HepG2 (cell line): ENCODE measurements around the gene MIA2. TPM values are rescaled to one million over a fixed set of nuclear protein-coding genes. Genes with fewer than 3 reads are reported as not detected.

Experiments used
- ATF6 ChIP-seq: sonication (generic); formaldehyde crosslinking; conservative IDR thresholded peaks from 2 replicates; pipeline ENCODE4 v1.4.0; 2020; ENCODE audit warnings: missing genetic modification reagents
- BCL6 ChIP-seq: IDR thresholded peaks from 2 replicates; pipeline ENCODE4 v1.6.1; 2016; ENCODE audit warnings: missing genetic modification reagents, missing compliant biosample characterization
- CBX2 ChIP-seq, 2 experiments: fragments of 200-600 bp in 1 of 2; sonication (generic); formaldehyde crosslinking in 1 of 2; IDR thresholded peaks; 2 replicates each; pipeline versions ENCODE4 v1.7.0 to v1.8.1; 2018 to 2022; ENCODE audit warnings: low read depth in 2 of 2, low read length in 1 of 2, mild to moderate bottlenecking in 1 of 2, missing genetic modification reagents in 1 of 2
- CSRNP2 ChIP-seq: sonication (generic); formaldehyde crosslinking; conservative IDR thresholded peaks from 2 replicates; pipeline ENCODE4 v1.8.0; 2022; ENCODE audit warnings: low read depth, missing genetic modification reagents
- GATAD2A ChIP-seq: IDR thresholded peaks from 2 replicates; pipeline ENCODE4 v1.6.1; 2016
- IKZF5 ChIP-seq: IDR thresholded peaks from 2 replicates; pipeline ENCODE4 v1.6.1; 2018; ENCODE audit warnings: missing genetic modification reagents, mild to moderate bottlenecking, missing compliant biosample characterization
- NCOA1 ChIP-seq: sonication (generic); formaldehyde crosslinking; IDR thresholded peaks from 2 replicates; pipeline ENCODE4 v1.9.0; 2021; ENCODE audit warnings: missing genetic modification reagents
- NCOA2 ChIP-seq: sonication (generic); formaldehyde crosslinking; IDR thresholded peaks from 2 replicates; pipeline ENCODE4 v1.8.0; 2022; ENCODE audit warnings: inconsistent platforms
- PRDM10 ChIP-seq: sonication (generic); formaldehyde crosslinking; IDR thresholded peaks from 2 replicates; pipeline ENCODE4 v1.4.0; 2020; ENCODE audit warnings: low read depth, missing genetic modification reagents
- PRMT3 ChIP-seq: sonication (generic); formaldehyde crosslinking; IDR thresholded peaks from 2 replicates; pipeline ENCODE4 v1.8.1; 2022; ENCODE audit warnings: low read depth, mild to moderate bottlenecking, moderate library complexity, missing genetic modification reagents, borderline replicate concordance
- TGIF2 ChIP-seq: IDR thresholded peaks from 2 replicates; pipeline ENCODE4 v1.6.1; 2016; ENCODE audit warnings: control low read depth, missing compliant biosample characterization
- ZC3H4 ChIP-seq: sonication (generic); formaldehyde crosslinking; IDR thresholded peaks from 2 replicates; pipeline ENCODE4 v1.4.0; 2020; ENCODE audit warnings: missing genetic modification reagents, borderline replicate concordance
- ZHX1 ChIP-seq: sonication (generic); formaldehyde crosslinking; IDR thresholded peaks from 2 replicates; pipeline ENCODE4 v1.8.1; 2022; ENCODE audit warnings: low read depth, mild to moderate bottlenecking, missing genetic modification reagents
- ZNF513 ChIP-seq: sonication (generic); formaldehyde crosslinking; conservative IDR thresholded peaks from 2 replicates; pipeline ENCODE4 v1.5.0; 2020; ENCODE audit warnings: missing genetic modification reagents
- ZNF740 ChIP-seq: sonication (generic); formaldehyde crosslinking; IDR thresholded peaks from 2 replicates; pipeline ENCODE4 v1.4.0; 2020; ENCODE audit warnings: missing genetic modification reagents
- polyA plus RNA-seq, 8 experiments: library from polyadenylated mRNA; depleted of rRNA in 3 of 8; stranded (reverse) in 7 of 8; unstranded in 1 of 8; fragments of >200 nt; fragmentation: Illumina TruSeq in 4 of 8; extraction: Trizol in 4 of 8; gene quantifications; 2 replicates each; pipeline versions ENCODE4 v1.2.1 to v1.2.3, GENCODE V29; 2011 to 2016; ENCODE audit warnings: low read depth in 4 of 8, missing spikeins in 1 of 8, mixed read lengths in 1 of 8; ENCODE audit not compliant: insufficient read depth in 1 of 8
- total RNA-seq, 5 experiments: library from RNA; depleted of rRNA; stranded (reverse); fragments of >200 nt; fragmentation: Illumina TruSeq; extraction: Trizol; gene quantifications; 2 replicates each; pipeline ENCODE4 v1.2.3, GENCODE V29; 2016; ENCODE audit warnings: low read depth in 1 of 5

MIA2 gene
- total and polyA plus RNA-seq, 2 of the 13 experiments (the other 11 are each of a cell fraction or from before 2014, with no cell fraction given) = 134 to 158 TPM

- peak; percentile 99; the same call in 1 of the 2 replicates for TF ChIP-seq ZNF513
- no peak for TF ChIP-seq GATAD2A (CRISPR knock-in tag)
- peak; percentile 98 for TF ChIP-seq PRDM10 (CRISPR knock-in tag)
- TF ChIP-seq ZHX1 = peak; percentile 86
- TF ChIP-seq CBX2 (IDR thresholded peaks at IDR 0.05; ENCODE audit: low read depth, low read length) = no peak
- TF ChIP-seq CBX2 (CRISPR knock-in tag; IDR thresholded peaks at IDR 0.05; ENCODE audit: low read depth) = no peak
- TF ChIP-seq NCOA1 = 0 out of 2 replicates have a peak, but pooled peaks have one; percentile 15
- peak; percentile 91; the same call in 1 of the 2 replicates for TF ChIP-seq IKZF5 (CRISPR knock-in tag)
- TF ChIP-seq ZC3H4 (CRISPR knock-in tag) = peak; percentile 64
- TF ChIP-seq PRMT3 (CRISPR knock-in tag) = 0 out of 2 replicates have a peak, but pooled peaks have one; percentile 83
- peak; percentile 44; the same call in 1 of the 2 replicates for TF ChIP-seq NCOA2
- TF ChIP-seq ZNF740 (CRISPR knock-in tag) = no peak
- peak; percentile 86 for TF ChIP-seq TGIF2
- TF ChIP-seq BCL6 (CRISPR knock-in tag) = peak; percentile 50
- no peak for TF ChIP-seq CSRNP2
- peak; percentile 95 for TF ChIP-seq ATF6
Measured at GRCh38 chr14:39432179-39432618, 198.5 kb downstream of the MIA2 start, which contains the start of gene FBXO33 (continued).
